Fibroblast of pulmonary artery (primary cell): ENCODE results near the gene NHLRC3.

Experiments used
- DNase-seq: peaks from one replicate; pipeline ENCODE4 v3.0.0-alpha.2; 2010; ENCODE audit warnings: low read depth
- H3K4me3 ChIP-seq: replicated peaks from 2 replicates; pipeline ENCODE4 v1.5.1; 2011; ENCODE audit warnings: low read depth, mild to moderate bottlenecking, control low read depth, low read length, moderate library complexity
- TF ChIP-seq, protein P1 (sequence below): IDR thresholded peaks from 2 replicates; pipeline ENCODE4 v1.5.1; 2011; ENCODE audit warnings: mild to moderate bottlenecking, control low read depth, low read length, inconsistent platforms; ENCODE audit errors: missing control alignments

The NHLRC3 gene

DNA sequence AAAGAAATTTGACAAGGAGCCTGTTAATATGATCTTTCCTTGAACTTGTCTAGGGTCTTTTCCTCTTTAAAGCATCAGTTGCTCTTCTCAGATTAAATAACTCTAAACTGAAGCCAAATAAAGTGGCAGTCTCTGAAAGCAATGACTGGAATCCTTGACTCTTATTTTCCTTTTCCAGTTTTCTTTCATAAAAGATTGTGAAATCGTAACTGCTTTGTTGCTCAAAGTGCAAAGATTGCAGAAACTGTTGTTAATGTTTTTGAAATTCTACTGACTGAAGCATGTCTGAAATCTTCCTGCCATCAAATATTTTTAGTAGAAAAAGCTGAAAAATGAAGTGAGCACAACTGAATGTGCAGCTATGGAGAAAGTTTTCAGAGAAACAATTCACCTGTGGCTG lies 1.9 kb downstream of the NHLRC3 start:
- DNase-seq: peak; percentile 28

DNA sequence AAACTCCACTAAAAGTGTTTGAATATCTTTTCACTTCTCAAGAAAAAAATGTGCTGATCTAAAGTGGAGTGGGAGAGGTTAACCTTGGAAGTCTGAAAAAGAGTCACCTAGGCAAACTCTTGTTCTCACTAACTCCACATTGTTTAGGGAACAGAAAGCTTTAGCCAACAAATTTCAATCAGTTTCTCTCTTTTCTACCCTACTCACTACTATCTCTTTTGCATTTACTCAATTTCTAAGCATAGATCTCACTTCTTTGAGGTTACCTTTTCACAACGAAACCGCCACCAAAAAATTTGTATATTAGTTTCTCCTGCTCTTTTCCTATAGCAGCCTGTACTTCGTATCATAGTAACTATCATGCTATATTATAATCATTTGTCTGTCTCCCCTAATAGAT lies 6.3 kb downstream of the NHLRC3 start:
- no peak for DNase-seq
- H3K4me3 ChIP-seq: no peak overlapping the region
- TF ChIP-seq, protein P1, sequence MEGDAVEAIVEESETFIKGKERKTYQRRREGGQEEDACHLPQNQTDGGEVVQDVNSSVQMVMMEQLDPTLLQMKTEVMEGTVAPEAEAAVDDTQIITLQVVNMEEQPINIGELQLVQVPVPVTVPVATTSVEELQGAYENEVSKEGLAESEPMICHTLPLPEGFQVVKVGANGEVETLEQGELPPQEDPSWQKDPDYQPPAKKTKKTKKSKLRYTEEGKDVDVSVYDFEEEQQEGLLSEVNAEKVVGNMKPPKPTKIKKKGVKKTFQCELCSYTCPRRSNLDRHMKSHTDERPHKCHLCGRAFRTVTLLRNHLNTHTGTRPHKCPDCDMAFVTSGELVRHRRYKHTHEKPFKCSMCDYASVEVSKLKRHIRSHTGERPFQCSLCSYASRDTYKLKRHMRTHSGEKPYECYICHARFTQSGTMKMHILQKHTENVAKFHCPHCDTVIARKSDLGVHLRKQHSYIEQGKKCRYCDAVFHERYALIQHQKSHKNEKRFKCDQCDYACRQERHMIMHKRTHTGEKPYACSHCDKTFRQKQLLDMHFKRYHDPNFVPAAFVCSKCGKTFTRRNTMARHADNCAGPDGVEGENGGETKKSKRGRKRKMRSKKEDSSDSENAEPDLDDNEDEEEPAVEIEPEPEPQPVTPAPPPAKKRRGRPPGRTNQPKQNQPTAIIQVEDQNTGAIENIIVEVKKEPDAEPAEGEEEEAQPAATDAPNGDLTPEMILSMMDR: no peak

More for the DNA sequence above, 1.9 kb downstream of the NHLRC3 start:
- no peak overlapping the region for H3K4me3 ChIP-seq
- TF ChIP-seq, protein P1: no peak

DNA sequence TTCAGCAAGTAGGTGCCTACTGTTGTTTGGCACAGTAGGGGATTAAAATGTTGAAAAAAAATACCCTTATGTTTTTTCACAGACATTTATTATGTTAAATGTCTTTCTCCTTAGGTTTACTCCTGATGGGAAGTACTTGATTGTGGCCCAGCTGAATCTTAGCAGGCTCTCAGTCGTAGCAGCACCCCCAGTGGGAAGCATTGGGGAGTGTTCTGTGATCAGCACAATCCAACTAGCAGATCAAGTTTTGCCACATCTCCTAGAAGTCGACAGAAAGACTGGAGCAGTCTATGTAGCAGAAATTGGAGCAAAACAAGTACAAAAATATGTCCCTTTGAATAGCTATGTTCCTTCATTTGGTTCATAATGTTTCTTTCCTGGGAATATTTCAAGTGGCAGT lies 9.3 kb downstream of the NHLRC3 start:
- no peak overlapping the region for H3K4me3 ChIP-seq
- TF ChIP-seq, protein P1: peak; percentile 14
- no peak for DNase-seq

DNA sequence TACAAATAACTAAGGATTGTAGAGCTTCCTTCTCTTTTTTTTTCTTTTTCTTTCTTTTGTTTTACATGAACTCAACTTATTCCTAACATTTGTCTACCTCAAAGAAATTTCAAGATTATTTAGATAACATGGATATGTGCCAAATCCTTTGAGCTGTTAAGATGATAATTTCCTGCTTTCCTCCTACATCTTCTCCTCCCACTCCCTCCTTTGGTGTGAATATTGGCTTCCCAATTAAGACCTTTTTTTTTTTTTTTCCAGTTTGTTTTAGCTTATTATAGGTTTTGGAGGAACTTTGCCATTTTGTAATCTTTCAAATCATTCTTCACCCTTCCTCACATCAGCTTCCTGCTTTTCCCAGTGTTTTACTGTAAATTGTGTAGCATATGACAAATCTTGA lies 10.6 kb downstream of the NHLRC3 start:
- no peak for DNase-seq
- TF ChIP-seq, protein P1: no peak
- H3K4me3 ChIP-seq: no peak overlapping the region

DNA sequence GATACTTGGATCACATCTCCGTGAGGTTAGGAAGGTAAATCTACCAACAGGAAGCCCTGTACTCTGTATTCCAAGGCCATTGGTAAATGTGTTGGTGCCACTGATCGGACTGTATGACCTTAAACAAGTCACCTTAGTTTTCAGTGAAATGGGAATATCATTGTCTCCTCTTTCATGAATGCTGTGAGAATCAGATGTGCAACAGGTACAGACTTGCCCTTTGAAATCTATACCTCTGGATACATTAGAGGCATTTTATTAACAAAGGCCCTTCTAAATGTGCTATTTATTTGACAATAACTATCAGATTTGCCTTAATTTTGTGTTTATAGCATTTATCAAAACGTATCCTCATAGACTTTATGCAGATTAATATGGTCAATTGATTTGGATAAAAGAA lies 11.0 kb downstream of the NHLRC3 start:
- no peak overlapping the region for H3K4me3 ChIP-seq
- TF ChIP-seq, protein P1: no peak
- no peak for DNase-seq

DNA sequence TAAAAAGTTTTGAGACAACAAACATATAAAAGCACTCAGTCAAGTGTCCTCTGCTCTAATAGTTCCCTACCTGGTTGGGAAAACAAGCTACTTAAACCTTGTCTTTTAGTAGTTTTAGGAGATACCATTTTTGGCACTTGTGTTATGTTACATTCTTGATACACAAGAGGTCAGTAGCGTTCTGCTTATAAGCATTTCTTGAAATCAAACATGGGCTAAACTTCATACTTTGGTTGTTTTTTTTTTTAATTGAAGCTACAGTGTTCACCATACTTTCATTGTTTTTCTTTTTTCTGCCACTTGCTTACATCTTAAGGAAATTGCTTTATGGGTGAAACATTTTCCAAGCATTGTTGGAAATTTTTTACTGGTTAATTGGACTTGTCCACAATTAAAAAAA lies 12.9 kb downstream of the NHLRC3 start:
- DNase-seq: peak; percentile 67
- no peak overlapping the region for H3K4me3 ChIP-seq
- TF ChIP-seq, protein P1: peak; percentile 49

DNA sequence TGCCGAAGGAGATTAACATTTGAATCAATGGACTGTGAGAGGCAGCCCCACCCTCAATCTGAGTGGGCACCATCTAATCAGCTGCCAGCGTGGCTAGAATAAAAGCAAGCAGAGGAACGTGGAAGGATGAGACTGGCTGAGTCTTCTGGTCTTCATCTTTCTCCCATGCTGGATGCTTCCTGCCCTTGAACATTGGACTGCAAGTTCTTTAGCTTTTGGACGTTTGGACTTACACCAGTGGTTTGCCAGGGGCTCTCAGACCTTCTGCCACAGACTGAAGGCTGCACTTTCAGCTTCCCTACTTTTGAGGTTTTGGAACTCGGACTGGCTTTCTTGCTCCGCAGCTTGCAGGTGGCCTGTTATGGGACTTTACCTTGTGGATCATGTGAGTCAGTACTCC lies 14.7 kb downstream of the NHLRC3 start:
- TF ChIP-seq, protein P1: no peak
- DNase-seq: no peak
- H3K4me3 ChIP-seq: no peak overlapping the region
